NCI-H1417 (cell line): Measurements from ENCODE around the gene RBM28.

Experiments used
- DNase-seq, 3 experiments: peaks; one replicate each; lab custom pipeline; 2025; lab: John Stamatoyannopoulos, UW

RBM28 gene

GRCh38 chr7:128370491-128370890, 26.8 kb upstream of the RBM28 start:
- DNase-seq = no peak

- DNase-seq = no peak
Measured at GRCh38 chr7:128366986-128367385, 23.3 kb upstream of the RBM28 start.

GRCh38 chr7:128366300-128366699, 22.6 kb upstream of the RBM28 start:
- no peak for DNase-seq

GRCh38 chr7:128365432-128365831, 21.7 kb upstream of the RBM28 start:
- DNase-seq = no peak

GRCh38 chr7:128364166-128364870, 20.6 kb upstream of the RBM28 start:
- no peak for DNase-seq

GRCh38 chr7:128363261-128363721, 19.6 kb upstream of the RBM28 start:
- no peak for DNase-seq

GRCh38 chr7:128362670-128363069, 19.0 kb upstream of the RBM28 start:
- DNase-seq = no peak

- peak in 2 of 3 experiments; percentile 73 to 83 for DNase-seq
Measured at GRCh38 chr7:128361411-128362379, 18.0 kb upstream of the RBM28 start, which contains the start of gene PRRT4. TSS of gene PRRT4 (minus strand) at chr7:128361690.

GRCh38 chr7:128360359-128360678, 16.6 kb upstream of the RBM28 start:
- DNase-seq = peak in 1 of 3 experiments; percentile 63

- no peak for DNase-seq
Measured at GRCh38 chr7:128359939-128360338, 16.2 kb upstream of the RBM28 start.

GRCh38 chr7:128359336-128359735, 15.6 kb upstream of the RBM28 start:
- DNase-seq = no peak

GRCh38 chr7:128358233-128358632, 14.5 kb upstream of the RBM28 start:
- no peak for DNase-seq

- no peak for DNase-seq
Measured at GRCh38 chr7:128357217-128357613, 13.5 kb upstream of the RBM28 start.

GRCh38 chr7:128356546-128357216, 13.0 kb upstream of the RBM28 start:
- DNase-seq = no peak

- DNase-seq = no peak
Measured at GRCh38 chr7:128353610-128354009, 9.9 kb upstream of the RBM28 start.

- no peak for DNase-seq
Measured at GRCh38 chr7:128353189-128353588, 9.5 kb upstream of the RBM28 start.

- DNase-seq = no peak
Measured at GRCh38 chr7:128352636-128353035, 8.9 kb upstream of the RBM28 start.

GRCh38 chr7:128352153-128352537, 8.4 kb upstream of the RBM28 start:
- DNase-seq = peak in 2 of 3 experiments; percentile 59 to 62

- no peak for DNase-seq
Measured at GRCh38 chr7:128351296-128352152, 7.8 kb upstream of the RBM28 start.

- DNase-seq = no peak
Measured at GRCh38 chr7:128350708-128351295, 7.1 kb upstream of the RBM28 start.

GRCh38 chr7:128349466-128349825, 5.7 kb upstream of the RBM28 start:
- no peak for DNase-seq
